IPS-NIHi7 (cell line): ENCODE measurements around the gene GPC5.

Source experiments
- DNase-seq: peaks from one replicate; pipeline ENCODE4 v3.0.0; 2012; ENCODE audit warnings: mixed read lengths; ENCODE audit errors: extremely low spot score

Gene GPC5

DNA sequence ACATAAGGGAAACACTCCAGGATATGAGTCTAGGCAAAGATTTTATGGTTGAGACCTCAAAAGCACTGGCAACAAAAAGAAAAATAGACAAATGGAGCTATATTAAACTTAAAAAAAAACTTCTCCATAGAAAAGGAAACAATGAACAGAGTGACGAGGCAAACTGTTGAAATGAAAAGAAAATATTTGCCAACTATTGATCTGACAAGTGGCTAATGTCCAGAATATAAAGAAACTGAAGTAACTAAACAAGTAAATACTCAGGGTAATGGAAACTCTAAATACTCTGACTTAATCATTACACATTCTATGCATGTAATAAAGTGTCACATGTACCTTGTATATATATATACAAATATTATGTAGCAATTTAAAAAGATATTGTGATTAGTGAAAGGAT is 562.5 kb downstream of the GPC5 start:
- DNase-seq: no peak

DNA sequence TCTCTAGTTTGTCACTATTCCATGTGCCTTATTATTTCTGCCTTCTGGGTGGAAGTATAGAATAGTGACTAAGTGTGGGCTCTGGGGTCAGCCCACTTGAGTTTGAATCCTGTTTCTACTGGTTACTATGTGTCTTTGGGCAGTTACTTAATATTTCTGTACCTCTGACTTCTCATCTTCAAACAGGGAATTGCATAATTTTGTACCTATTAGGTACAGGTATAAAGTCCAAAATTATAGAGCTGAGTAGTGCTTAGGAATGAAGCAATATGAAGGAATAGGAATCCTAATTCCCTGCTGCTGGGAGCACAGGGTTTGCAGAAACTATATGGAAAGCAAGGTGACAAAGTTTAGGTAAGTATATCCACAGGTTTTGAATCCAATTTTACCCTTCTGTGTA is 564.5 kb downstream of the GPC5 start:
- DNase-seq: no peak

DNA sequence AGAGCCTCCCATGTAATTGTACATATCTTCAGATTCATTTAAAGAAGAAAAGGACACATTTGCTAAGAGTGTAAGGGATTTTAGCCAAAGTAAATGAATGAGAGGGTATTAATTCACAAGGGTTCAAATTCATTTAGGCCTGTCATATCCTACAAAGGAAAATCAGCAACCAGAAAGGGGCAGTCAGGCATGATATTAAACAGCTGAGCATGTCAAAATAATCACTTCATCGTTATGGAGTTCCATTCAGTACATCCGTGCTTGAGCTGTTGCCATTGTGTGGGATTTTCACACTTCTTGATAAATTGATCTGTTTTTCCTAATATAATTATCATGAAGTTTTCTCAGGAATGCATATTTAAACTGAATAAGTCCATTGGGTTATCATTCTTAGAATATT is 567.1 kb downstream of the GPC5 start:
- no peak for DNase-seq

DNA sequence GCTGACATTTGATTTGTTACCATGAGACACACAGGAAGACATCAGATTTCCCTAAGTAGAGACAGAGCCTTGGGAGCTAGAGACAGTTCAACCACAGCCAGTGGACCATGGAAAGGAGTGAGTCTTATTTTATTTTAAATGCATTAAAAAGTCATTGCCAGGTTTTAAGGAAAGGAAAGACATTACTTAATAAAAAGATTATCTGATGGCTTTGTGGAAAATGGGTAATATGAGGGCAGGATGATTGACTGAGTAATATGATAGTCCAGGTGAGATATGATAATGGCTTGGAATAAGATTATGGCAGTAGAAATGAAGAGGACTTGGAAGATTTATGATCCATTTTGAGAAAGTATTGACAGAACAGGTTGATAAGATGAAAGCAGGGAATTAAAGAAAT is 580.1 kb downstream of the GPC5 start:
- DNase-seq: no peak

DNA sequence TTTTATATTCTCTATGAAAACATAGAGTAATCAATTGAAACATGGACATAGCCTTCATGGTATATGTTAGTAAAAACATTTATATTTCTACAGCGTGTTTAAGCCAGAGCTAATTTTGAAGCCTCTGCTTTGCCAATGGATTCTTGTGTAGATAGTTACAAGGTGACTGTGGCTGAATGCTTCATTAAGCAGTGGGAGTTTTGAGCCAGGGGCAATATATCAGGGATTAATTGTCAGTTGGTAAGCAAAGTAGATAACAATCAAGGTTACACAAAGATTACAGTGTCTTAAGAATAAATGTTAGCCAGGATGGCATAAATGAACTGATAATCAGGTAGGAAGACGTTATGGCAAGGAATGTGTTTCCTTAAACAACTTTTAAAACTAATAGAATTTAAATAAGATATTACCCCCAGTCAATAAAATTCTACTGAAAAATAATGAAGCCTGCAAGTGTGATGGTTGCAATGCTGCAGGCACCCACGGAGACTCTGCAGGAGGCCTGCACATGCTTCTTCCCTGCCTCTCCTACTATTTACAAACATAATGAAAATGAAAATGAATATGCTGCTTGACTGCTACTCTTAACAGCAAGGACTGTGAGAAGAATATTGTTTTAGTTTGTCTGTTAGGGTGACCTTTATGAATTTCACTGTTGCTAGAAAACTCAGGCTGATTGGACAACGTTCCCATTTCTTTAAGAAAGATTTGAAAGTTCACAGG is 588.5 kb downstream of the GPC5 start:
- no peak for DNase-seq

DNA sequence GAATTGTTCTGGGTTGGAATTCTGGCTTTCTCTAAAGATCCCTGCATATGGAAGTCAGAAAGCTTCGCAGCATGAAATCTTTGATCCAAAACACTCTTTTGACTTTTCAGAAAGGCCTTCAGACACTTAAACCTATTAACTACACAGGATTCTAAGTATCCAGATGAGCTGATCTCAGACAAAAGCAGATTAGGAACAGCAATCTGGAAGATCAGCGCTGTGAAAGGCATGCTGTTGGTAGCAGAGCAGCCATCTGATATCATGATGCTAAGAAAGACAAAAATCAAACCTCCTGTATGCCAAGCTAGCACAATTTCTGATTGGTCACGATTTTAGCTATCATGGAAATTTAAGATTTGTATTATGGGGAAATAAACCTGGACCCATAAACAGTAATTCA is 589.9 kb downstream of the GPC5 start:
- DNase-seq: no peak

DNA sequence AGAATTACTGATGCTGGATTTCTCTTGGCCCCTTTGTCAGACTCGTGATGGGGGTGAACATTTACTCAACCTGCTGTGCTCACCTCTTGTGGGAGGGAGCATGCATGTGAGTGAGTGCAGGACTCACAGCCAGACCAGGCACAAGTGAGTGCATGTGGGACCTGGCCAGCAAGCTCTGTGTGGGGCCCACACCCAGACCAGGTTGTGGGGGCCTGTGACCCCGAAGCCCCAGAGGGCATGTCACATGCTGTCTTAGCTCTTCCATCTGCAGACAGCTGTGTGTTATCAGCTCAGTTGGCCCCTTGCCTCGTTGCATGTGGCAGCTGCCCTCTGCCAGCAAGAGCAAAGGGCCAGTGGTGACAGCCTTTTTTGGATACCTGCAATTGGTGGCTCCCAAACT is 614.4 kb downstream of the GPC5 start:
- DNase-seq: no peak

DNA sequence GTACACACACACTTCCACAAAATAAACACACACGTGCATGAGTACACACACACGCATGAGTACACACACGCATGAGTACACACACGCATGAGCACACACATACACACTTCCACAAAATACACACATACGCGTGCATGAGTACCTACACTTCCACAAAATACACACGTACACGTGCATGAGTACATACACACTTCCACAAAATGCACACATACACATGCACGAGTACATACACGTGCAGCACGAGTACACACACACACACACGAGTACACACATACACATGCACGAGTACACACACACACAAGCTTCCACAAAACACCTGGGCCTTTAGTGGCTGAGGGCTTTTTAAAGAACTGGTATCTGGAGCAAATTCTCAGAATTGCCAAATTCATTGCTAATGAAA is 619.3 kb downstream of the GPC5 start:
- DNase-seq: no peak

DNA sequence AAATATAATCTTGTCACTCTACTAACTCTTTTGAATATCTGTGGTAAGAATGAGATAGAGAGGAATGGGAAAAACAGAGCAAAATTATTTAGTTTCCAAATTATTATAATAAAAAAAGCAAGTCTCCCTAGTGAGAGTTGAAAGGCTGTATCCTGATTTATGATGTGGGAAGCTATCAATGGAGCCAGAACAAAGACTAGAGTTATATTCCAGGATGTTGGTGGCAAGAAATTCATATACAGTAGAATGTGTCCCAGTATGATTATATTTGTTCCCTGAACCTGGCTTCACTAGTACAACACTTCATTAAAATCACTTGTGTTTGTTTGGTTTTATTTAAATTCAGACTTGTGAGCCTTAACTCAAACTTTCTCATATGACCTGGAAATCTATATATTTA is 630.3 kb downstream of the GPC5 start:
- no peak for DNase-seq

DNA sequence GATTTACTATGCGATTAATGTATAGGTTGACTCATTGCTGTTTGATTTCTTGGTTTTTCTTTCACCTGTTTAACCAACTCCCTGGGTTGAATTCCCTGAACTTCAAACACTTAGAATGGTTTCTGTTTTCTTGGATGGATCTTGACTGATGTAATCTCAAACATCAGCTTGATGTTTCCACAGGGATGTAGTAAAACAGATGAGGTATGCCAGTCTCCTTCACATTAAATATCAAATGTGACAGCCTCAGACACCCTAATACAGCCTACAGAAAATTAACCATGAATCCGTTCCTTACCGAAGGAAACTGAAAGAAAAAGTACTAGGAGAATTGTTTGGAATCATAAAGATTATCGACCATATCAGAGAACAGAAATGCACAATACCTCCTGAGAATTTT is 631.2 kb downstream of the GPC5 start:
- no peak for DNase-seq

DNA sequence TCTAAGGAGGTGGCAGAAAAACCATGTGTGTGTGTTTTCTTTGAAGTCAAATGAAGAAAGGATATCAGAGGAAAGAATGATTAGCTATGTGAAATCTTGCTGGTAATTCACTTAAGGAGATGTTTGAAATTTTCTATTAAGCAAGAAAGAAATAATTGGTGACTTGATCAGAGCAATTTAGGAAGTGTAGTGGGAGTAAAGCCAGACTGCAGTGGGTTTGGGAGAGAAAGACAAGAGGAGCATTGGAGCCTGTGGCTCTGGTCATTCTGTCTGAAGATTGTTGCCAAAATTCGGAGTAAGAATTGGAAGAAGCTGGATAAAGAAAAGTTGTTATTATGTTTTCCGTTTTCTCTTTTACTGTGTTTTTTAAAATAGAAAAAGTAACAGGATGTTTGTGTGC is 640.5 kb downstream of the GPC5 start:
- DNase-seq: no peak

DNA sequence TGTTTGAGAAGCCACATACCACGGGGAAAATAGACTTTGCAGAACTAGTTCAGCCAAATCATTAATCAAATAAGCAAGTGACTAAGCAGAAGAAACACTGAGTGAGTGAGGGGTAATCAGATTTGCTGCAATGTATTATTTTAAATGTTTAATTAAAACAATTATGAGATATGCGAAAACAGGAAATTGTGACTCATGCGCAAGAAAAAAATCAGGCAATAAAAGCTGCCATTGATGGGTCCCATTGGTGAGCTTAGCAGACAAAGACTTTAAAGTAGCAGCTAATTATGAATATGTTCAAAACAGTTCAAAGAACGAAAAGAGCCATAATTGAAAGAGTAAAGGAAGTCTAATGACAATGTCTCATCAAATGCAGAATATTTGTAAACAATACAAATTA is 644.1 kb downstream of the GPC5 start:
- DNase-seq: no peak

DNA sequence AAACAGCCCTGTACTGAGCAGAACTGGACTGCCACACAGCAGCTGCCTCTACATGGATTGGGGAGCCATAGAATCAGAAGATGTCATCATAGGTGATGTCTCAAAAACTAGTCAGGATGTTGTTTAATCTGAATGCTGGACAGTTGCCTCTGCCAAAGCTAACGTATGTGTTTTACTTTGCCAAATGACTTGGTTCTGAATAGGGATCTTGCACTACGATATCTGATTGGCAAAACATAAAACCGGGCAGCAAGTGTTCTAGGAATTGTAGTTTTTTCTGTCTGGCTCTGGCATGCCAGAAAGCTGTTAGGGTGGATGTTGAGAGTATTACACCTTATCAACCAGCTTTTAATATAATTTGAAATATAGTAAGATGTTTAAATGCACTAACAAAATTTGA is 645.9 kb downstream of the GPC5 start:
- DNase-seq: no peak

DNA sequence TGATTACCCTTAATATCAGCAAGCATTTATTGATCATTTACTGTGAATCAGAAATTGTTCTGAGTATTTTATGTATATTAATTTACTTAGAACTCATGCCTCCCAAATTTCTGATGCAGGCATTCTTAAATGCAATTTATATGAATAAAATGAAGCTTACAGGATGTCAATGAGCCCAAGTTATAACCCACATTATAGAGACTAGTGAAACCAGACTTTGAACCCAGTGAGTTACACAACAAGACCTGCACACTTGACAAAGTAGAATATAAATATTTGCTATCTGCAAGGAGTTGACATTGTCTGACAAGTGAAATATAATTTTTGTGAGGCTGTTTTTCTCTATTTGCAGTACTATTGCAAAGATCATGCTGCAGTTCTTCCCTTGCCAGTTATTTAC is 656.0 kb downstream of the GPC5 start:
- no peak for DNase-seq

DNA sequence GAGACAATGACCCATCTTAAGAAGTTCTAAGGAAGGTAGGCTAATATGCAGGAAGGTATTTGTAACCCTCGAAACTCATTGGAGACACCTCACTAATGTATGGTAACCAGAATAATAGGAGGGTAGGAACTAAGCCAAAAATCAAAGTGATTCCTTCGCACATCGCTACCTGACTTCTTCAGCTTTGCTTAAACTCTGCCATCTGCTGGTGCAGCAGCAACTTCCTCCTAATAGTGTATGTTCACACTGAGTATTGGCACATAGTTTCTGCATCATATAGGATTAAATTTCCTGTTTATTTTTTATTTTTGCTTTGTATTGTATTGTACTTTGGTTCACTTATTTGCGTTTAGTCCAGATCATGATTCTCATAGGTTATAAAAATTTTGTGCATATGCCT is 676.2 kb downstream of the GPC5 start:
- peak; percentile 32 for DNase-seq

DNA sequence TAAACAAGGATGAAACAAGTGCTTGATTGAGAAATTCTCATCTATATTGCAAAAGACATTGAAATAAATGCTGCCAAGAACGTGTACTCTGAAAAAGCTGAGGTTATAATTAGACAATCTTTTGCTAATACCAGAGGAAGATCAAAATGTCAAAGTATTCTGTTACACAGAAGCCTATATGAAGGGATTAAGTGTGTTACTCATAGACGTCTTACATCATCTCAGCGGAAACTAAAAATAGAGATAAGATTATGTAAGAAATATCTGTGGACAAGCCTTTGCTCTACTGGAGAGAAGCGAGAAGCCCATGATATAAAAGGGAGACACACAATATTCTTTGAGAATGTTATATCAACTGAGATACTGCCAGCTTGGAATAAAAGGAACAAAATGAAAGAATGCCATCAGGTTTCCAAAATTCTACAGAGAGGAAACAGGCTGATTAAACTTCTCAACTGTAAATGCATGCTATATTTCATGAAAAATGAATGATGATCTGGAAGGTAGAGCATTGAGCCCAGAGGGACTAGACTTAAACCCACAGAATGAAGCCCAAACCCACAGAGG is 699.0 kb downstream of the GPC5 start:
- no peak for DNase-seq

DNA sequence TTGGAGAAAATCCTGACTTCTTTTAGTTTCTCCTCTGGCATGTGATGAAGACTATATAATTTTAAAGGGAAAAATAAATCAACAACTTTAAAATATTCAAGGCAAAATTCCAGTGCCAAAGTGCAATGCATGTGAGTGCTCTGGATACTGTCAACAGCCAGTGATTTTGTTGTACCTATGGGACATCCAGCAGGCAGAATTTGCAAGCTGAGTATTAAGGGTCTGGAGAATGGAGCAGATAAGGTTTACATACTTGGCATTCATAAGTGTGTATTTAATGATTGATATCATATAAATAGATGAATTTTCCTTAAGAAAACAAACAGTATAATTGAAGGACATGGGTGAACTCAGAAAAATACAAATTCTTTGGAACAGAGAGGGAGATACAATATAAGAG is 703.4 kb downstream of the GPC5 start:
- no peak for DNase-seq

DNA sequence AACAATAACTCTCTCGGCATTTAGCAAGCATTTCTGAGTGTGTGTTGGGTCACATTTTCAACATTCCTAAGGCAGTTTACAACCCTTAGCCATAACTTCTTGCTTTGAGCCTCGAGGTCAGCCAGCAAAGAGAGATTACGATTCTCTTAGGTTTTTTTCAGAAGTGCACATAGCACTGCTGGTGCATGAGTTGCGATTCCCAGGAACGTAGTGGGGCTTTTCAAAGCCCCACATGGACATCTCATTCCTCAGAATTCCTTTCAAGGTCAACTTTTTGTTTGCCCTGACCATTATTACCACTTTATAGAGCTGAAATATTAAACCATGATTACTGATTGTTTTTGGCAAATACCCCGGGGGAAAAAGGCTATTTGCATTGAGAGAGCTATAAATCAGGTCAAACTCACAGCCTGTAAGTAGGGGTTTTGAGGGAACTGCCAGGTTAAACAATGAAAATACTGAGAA is 705.3 kb downstream of the GPC5 start:
- DNase-seq: no peak

DNA sequence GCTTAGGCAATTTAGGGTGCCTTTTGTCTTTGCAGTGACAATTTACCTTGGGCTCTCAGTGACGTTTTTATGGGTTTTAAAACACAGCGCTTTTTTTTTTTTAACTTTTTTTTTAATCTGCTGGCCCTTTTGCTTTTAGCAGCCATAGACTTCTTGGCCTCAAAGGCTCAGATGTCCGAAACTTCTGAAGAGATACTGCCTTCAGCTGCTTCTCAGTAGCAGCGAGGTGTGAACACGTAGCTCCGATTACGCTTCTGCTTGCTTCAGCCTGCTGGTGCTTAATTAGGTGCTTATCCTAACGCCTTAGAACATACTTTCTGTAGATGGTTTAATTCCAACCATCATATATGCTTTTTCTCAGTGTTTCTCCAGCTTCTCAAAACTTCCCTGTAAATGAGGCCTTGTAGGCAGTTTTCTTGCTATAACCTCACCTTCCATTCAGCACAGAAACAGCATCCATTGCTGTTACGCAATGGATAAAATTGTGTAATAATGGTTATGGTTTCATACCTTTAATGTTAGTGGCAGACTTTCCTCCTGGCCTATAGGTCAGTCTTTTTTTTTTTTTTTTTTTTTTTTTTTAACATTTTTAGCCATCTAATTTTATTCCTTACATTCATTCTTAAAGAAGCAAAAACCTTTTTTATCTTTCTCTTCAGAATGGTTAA is 723.9 kb downstream of the GPC5 start:
- DNase-seq: no peak

DNA sequence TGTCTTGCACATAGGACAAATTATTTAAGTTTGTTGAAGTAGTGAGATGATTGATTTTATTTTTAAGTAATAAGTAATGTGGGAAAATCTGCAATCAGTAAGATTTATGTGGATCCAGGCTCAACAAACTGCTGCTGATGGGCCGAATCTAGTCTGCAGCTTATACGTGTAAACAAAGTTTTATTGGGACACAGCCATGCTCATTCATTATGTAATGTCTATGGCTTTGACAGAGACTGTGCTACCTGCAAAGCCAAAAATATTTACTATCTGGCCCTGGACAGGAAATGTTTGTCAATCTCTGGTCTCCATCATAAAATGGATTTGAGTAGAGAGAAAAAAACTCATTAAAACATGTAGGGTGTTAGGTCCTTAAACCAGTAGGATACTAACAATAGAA is 728.0 kb downstream of the GPC5 start:
- no peak for DNase-seq

DNA sequence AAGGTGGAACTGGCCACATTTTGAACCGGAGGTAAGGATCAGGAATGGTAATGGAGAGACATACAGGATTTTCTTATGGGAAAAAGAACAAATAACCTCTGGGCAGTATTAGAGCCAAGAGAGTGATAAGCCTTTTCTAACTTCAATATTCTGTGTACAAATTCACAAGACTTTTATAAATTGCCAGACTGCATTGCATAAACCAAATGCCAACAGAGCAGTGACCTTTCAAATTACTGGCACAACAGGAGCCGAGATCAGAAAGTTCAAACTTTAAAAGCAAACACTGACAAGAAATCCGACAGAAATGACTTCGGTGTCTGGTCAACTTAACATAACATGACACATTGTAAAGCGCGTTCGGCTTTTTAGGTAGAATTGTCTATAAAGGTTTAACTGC is 737.1 kb downstream of the GPC5 start:
- DNase-seq: no peak

DNA sequence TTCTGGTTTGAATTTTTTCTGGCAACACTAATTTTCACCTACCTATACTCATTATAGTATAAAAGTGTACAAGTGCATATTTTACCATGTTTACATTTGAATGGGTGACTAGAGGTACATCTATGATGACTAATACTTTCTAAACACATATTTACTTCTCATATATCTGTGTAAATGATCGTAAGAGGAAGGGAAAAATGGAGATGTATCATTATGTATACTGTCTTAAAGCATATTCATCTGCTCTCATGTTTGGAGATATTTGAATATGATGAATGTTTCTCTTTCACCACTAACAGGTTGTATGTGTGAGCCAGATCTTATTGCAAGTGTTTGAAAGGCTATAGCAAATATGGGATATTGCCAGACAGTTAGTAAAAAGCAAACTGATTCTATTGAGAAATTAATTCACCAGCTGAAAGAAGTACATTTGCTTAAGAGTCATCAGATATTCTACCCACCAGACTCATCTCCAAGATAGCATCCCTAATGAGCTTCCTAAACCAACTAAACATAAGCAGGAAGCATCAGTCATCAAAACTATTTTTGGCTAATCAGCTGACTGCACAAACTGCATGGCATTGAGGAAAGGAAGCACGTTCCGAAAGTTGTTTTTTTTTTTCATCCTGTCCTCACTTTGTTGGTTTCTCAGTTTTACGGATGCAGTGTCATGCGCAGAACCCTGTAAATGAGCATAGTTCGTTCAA is 738.2 kb downstream of the GPC5 start:
- DNase-seq: no peak

DNA sequence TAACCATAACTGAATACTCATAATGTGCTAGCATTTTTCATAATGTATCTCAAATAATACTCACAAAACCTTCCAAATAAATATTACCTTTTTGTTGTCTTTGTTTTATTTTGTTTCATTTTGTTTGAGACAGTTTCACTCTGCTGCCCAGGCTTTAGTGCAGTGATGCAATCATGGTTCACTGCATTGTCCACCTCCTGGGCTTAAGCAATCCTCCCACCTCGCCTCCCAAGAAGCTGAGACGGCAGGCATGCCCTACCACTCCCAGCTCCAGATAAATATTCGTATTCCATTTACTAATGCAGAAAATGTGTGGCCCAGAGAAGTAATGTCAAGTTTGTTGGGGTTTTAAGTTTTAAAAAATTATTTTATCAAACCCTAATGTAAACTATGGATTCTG is 739.1 kb downstream of the GPC5 start:
- no peak for DNase-seq
